GM19035 (cell line): ENCODE measurements around the gene TRPC3.
"Not testable (repeated sequence)": the region's sequence is repeated elsewhere in the genome, so short reads cannot be mapped to it uniquely, and the experiment has no call there.

Experiments
- ATAC-seq: cut with Tn5 transposase; IDR thresholded peaks from one replicate; pipeline ENCODE4 v1.9.1; 2021; ENCODE audit not compliant: unreplicated experiment

TRPC3 gene

DNA sequence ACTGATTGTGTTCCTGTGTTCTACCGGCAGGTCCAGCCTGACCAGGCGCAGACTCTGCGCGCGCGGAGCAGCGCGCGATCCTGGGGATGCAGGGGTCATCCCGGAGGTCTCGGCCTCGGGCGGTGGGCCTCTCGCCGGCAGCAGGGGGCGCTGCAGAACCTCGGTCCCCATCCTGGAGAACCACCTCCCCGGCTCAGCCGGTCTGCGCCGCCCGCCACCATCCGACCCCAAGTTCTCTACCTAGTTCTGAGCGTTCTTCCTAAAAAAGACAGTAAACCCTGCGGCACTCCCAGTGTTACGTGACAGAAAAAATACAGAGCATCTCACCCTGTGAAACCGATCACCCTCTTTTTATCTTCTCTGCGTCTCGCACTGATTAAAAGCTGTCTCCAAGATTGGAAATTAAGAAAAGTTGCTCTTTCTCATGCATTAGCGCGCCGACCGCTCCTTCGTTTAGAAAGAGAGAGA is 1.6 kb downstream of the TRPC3 start:
- peak; percentile 87 for ATAC-seq

DNA sequence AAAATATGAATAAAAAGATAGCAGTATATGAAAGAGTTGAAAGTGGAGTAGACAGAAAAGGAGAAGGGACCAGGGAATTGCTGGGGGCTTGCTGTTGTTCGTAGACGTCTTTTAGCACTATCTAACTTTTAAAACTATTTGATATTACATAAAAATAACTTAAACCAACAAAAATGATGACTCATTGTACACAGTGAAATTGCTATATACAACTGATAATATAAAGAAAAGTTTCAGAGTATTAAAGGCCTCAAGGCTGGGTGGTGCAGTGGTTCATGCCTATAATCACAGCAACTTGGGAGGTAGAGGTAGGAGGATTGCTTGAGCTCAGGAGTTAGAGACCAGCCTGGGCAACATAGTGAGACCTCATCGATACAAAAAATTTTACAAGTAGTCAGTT is 5.2 kb downstream of the TRPC3 start:
- no peak for ATAC-seq

DNA sequence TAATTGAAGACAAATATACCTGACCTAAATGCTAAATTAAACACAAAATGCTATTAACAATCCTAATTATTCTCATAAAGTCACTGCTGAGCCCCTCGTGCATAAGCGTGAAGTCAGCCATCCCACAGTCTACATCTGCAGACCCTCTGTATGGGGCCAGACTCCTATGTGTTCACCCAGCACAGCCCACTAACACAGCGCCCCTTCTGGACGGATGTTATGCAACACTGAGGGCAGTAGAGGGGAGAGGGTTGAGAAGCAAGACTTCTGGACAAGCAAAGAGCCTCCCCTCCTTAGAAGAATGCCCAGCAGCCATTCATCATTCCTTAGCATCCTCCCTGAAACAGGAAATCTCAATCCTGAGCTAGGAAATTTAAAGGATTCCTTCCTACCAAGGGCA is 7.9 kb downstream of the TRPC3 start:
- ATAC-seq = no peak

DNA sequence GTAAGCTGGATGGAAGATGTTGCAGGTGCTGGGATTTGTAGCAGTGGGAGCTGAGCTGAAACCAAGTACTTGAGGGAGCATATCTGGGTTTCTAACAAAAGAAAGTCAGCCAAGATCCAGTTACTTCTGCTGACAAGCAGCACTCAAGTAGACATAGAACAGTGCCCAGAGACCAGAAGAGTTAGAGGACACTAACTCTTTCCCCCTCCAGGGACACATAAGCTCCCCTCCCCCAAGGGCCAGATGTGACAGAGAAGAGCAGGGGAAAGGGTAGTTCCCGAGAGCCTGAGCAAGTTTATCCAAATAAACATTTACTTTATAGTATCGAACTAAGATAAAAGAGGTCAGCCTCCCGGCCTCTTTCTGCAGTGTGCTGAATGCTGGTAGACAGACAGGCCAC is 12.2 kb downstream of the TRPC3 start:
- ATAC-seq = no peak

DNA sequence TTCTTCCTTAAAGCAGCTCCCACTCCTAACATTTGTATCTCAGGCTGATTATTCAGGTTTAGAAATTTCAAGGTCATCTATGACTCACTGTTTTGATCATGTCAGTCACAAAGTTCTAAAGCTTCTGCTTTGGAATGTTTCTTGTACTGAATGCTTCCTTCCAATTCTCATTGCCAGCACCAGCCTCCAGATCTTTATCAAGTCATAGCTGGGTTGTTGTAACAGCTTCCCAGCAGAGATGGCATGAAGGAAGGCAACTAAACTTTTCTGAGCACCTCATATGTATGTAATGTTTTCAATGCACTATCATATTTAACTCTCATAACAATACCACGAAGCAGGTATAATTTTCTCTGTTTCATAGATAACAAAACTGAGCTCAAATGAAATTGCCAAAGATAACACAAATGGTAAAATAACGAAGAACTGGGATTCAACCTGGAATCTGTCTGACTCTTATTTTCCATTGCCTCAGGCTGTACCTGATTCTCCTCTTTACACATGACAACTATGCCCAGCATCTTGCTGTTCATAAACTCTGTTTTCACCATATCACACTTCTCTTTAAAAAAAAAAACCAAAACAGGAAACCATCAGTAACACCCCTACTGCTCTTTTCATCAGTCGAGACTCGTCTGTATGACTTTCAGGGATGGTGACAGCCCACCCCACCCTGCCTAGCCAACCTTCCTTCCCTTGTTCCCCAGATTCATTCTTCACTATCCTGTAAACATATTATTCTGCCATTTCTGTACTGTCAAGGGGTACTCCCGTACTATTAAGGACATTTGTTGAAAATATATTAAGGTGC is 13.4 kb downstream of the TRPC3 start:
- ATAC-seq = no peak

DNA sequence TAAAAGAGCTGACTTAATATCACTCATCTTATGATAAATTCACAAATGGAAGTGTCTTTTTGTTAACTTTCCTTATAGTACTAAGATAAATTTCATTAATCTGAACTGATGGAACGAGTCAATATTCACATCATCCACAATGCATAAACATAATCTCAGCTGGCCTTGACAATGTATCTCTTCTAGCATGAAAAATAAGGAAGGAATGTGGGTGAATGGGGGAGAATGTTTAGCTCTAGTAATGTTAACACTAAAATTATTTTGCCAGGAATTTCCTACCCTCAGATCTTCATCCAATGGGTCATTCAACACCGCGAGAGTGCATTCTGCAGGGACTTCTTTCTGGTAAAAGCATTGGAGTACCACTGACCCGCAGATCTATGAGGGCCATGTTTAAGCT is 15.8 kb downstream of the TRPC3 start:
- no peak for ATAC-seq

DNA sequence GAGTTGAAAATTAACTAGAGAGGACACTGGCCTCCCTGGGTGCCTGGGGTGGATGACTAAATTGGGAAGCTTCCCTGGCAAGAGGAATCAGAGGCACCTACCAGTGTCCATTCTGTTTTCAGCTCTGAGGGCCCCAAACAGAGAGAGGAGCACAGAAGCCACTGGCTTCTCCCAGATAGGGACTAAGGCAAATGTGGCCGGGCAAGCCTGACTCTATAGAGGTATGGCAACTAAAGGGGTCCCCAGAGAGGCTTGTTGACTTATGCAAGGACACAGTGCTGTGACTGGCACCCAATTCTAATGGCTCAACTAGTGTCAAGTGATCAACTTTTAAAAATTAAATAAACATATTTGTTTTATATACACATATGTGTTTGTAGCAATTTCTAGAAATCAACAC is 17.2 kb downstream of the TRPC3 start:
- ATAC-seq = no peak

DNA sequence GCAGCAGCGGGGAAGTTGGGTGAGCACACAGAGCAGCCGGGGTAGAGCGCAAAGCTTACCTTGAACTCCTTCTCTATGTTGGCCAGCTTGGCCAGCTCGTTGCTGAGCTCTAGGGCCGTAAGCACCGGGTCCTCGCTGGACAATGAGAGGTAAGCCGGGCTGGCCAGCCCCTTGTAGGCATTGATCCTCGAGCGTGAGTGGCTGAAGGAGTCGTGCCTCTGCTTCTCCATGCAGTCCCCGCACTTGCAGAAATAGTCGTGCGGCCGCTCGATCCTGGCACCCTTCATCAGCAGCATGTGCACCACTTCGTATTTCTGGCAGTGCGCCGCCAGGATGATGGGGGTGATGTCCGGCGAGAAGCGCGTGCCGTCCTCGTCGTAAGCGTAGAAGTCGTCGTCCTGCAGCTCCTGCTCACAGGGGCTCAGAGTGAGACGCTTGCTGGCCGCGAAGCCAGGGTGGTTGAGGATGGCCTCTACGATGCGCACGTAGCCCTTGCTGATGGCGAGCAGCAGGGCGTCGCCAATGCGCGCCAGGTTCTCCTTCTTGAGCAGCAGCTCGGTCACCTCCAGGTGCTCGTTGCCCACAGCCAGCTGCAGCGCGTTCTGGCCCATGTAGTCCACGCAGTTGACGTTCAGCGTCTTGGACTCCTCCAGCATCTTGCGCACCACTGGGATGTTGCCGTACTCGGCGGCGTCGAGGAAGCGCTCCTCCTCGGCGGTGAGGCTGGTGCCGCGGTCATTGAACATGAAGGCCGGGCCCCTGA is 19.5 kb downstream of the TRPC3 start:
- ATAC-seq = no peak

DNA sequence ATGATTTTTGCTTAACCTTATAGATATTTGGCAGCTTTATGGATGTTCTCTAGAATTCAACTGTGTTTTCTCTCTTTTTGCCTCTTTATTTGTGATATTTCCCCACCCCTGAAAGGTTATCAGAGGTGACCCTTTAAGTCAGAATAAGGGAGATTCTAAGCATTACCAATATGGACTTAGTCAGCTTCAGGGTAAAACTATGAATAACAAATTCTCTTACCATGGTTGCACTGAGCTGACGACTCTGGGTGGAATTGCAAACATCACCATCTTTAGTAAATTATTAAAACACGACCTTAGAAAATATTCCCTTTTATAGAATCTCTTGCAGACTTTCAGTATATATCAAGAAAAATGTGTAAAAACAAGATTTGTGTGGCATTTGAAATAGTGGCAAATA is 21.6 kb downstream of the TRPC3 start:
- no peak for ATAC-seq

DNA sequence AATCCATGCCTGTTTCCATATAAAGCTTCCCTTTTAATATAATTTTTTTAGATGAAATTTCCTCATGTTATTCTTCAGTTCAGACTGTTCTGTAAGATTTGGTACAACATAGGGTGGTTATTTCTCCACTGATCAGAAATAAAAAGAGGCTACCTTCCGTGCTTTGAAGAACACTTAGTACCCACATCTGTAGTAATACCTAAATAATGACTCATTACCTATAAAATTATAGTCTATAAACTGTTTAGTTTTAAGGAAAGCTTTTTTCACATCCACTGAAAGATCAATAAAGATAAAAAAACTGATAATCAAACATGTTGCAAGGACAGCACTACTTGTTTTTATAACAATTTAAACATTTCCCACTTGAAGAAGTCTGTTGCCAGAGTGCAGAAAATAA is 23.9 kb downstream of the TRPC3 start:
- no peak for ATAC-seq

DNA sequence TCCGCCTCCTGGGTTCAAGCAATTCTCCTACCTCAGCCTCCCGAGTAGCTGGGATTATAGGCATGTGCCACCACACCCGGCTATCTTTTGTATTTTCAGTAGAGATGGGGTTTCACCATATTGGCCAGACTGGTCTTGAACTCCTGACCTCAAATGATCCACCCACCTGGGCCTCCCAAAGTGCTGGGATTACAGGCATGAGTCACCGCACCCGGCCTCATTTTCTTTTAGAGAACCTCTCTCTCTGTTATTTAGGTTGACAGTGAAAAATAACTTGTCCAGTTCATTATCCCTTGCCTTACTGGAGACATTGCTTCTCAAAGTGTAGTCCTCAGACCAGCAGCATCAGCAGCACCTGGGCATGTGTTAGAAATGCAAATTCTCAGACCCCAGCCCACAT is 25.4 kb downstream of the TRPC3 start:
- not testable (repeated sequence) for ATAC-seq

DNA sequence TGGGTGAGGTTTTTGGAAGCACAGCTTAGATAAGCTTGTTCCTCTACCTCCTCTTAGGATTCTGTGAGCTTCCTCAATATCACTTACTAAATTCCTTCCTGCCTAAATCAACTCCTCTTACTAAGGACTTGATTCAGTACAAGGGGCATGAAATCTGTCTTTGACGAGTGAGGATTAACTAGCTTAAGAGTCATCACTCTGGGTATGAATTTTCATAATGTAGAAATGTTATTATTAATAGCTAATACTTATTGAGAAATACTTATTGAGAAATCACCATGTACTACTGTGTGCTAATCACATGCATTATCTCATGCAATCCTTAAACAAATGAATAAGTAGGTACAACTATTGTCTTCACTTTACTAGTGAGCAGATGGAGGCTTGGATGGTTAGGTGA is 28.6 kb downstream of the TRPC3 start:
- ATAC-seq = no peak

DNA sequence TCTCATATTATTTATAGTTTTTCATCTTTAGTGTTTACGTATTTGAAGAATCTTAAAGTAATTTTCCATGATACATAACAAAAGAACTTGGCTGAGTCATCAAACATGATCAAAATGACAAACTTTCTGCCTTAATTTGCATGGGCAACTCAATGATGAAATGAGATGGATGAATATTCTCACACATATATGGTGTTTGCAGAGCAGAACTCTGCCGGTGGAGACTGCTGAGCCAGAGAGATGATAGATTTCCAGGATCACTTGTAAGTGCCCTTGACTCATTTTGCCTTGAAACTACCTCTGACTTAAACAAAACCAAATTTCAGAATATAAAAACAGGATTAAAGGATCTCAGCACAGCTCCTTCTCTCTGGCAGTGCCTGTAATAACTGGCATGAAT is 38.2 kb downstream of the TRPC3 start:
- ATAC-seq = no peak

DNA sequence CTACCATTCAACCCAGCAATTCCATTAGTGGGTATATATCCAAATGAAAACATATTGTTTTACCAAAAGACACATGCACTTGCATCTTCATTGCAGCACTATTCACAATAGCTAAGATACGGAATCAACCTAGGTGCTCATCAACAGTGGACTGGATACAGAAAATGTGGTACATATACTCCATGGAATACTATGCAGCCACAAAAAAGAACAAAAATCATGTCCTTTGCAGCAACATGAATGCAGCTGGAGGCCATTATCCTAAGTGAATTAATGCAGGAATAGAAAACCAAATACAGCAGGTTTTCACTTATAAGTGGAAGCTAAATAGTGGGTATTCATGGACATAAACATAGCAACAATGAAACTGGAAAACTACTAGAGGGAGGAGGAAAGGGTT is 43.5 kb downstream of the TRPC3 start:
- no peak for ATAC-seq

DNA sequence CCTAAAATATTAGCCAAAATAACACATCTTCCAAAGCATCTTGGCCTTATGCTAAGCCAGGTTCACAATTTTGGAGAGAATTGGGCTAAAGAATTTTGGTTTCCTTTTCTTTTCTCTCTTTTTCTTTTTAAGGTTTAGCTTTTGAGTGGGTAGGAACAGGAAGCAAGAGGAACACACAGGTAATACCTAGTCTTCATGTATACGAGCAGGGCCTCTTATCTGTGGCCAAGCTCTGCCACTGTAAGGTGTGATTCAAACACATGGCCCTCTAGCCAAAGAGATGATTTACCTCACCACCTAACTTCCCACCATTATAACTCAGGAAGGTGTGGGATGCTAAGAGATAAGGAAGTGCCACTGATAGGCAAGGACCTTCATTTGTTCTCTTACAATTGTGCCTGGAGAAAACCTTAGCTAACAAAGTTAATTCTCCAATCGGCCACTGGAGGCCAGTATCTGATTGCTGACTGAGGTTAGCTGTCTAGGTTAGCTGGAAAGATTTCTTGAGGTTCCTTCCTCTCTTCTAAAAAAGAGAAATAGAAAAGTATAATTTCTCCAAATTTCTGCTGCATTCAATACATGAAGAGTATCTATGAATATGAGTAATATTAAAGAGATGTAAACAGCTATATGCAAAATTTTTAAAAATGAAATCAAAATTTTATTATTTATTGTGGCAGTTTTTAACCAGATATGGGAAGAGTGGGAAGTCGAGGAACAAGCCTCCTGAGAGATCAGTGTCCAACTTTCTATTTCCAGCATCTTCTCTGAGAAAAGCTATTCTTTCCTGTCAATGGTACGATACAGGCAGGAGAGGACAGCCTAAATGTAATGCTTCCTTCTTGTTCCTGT is 51.5 kb downstream of the TRPC3 start:
- peak; percentile 90 for ATAC-seq

DNA sequence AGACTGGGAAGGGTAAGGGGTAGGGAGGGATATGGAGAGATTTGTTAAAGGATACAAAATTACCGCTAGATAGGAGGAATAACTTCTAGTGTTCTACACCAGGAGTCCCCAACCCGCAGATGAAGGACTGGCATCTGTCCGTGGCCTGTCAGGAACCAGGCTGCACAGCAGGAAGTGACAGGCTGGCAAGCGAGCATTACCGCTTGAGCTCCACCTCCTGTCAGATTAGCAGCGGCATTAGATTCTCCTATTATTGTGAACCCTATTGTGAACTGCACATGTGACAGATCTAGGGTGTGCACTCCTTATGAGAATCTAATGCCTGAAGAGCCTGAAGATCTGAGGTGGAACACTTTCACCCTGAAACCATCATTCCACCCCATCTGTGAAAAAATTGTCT is 53.7 kb downstream of the TRPC3 start:
- no peak for ATAC-seq

DNA sequence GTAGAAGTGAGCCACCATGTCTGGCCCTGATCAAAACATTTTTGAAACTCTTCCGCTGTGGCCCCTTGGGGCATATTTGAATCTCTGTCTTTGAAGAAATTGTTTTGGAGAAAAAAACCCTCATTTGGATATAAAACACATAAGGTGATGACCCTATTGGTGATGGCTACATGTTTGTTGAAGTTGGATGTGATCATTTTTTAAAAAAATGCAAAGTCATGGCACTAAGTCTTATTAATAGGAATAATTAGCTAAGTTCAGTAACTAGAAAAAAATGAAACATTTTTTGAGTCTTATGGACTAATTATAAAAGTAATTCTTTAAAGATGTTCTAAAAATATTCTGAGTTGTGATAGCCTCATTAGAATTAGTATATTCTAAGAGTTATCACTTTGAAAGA is 63.7 kb downstream of the TRPC3 start:
- ATAC-seq = no peak

DNA sequence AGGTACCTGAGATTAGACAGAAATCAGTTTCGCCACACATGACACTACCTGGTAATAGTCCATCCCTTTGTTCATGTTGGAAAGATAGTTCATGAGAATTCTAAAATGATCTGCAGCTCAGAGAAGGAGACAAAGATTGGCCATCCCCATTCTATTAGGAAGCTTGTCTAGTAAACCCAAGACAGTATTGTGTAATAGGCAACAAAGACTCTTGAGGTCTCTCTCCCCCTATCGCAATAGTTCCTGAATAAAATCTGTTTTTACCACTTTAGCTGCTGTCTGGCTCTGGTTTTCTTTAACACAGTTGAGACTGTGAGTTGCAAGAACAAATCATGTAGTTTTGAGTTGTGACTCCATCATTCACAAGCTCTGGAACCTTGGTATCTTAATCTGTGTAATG is 66.7 kb downstream of the TRPC3 start:
- no peak for ATAC-seq

DNA sequence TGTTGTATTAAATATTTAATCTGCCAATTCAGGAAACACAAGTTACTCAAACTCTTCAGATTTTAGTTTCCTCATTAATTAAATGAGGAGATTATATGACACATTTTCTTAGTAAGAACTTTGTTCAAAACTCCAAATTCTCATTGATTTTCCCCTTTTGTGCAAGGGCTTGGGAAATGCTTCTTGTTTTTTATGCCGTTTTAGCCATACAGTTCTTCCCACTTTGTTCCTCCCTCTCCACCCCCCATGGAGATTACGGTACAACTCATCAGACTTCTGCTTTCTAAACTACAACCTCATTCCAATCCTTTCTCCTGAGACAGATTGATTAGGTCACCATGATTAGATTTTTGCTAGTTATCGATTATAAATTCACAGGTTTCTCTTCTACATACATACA is 70.7 kb downstream of the TRPC3 start:
- ATAC-seq = no peak

DNA sequence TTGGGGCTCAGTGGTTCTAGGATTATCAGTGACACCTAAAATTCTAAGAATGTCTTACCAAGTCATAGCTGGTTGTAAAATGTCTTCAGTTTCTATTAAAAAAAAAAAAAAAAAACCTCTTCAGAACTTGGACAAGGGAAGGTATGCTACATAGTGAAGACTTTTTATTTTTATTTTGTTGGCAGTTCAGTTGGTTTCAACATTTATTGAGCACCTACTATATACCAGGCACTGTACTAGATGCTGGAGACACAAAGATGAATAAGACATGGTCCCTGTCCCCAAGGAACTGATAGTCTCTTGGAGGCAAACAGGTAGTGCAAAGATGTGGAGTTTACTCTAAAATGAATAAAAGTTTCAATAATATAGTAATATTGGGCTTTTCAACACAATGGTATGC is 72.7 kb downstream of the TRPC3 start:
- ATAC-seq = no peak

DNA sequence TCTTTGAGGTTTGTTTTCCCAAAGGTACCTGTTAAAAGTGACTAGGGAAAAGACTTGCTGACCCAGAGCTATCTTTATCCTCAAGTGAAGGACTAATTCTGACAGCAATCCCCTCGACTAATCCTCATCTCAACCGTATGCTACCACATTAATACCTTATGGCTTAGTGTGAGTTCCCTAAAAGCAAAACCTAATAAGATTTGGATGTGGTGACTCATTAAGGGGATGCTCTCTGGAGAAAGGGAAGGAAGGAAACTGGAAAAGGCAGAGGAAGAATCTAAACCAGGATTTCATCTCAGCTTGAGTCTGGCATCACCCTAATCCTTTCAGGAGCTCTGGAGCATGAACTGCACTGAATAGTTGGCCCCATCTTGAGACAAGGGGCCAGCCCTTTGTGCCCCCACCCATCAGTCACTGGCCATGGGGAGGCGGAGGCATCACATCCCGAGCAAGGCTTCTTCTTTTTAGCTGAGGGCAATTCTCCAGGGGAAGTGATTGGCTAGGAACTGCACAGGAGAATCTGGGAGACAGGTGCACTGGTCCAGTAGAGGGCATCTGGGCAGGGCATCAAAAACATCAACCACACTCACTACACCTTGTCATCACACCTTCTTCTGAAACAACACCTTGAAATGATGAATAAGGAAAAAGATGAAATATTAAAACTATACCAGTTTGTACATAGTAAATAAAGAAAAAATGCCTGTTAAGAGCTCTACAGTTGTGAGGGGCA is 74.7 kb downstream of the TRPC3 start:
- ATAC-seq = no peak
